ENCODE results near the gene DNAAF5.

DNAAF5 gene

GRCh38 chr7:821688-822087, 95.2 kb downstream of the DNAAF5 start:
- WGBS: 90% methylated on average over 11 of the region's 11 CpGs
- no peaks in the 10 kb centered on the region for H3K27me3 ChIP-seq (ENCODE audit: insufficient read depth, low read length)
- peaks cover 4% of the 10 kb centered on the region; the same call in 1 of the 2 replicates for H3K4me1 ChIP-seq (ENCODE audit: insufficient read depth, low read length)
- no peak overlapping the region for H3K4me3 ChIP-seq (ENCODE audit: low read length)
- no peak overlapping the region for H3K9ac ChIP-seq (ENCODE audit: low read depth, low read length)
- H3K36me3 ChIP-seq (ENCODE audit: insufficient read depth, low read length): no peaks in the 10 kb centered on the region
- no peaks in the 10 kb centered on the region for H3K9me3 ChIP-seq (ENCODE audit: insufficient read depth, low read depth, low read length)
- H3K27ac ChIP-seq (ENCODE audit: low read depth, low read length): no peak overlapping the region

- Histone ChIP-seq H3K4me1 (ENCODE audit: insufficient read depth, low read length) (peaks cover 1% of the 10 kb centered on the region; the same call in 1 of the 2 replicates), H3K27ac (ENCODE audit: low read depth, low read length) (no peak overlapping the region)
These were observed 96.3 kb downstream of the DNAAF5 start for GRCh38 chr7:822692-823276.

GRCh38 chr7:823649-824048, 97.2 kb downstream of the DNAAF5 start:
- Histone ChIP-seq H3K4me1 (ENCODE audit: insufficient read depth, low read length) (no peaks in the 10 kb centered on the region; the same call in 1 of the 2 replicates), H3K4me3 (ENCODE audit: low read length) (no peak overlapping the region), H3K27ac (ENCODE audit: low read depth, low read length) (no peak overlapping the region), H3K27me3 (ENCODE audit: insufficient read depth, low read length) (no peaks in the 10 kb centered on the region), H3K9me3 (ENCODE audit: insufficient read depth, low read depth, low read length) (no peaks in the 10 kb centered on the region), H3K9ac (ENCODE audit: low read depth, low read length) (no peak overlapping the region), H3K36me3 (ENCODE audit: insufficient read depth, low read length) (no peaks in the 10 kb centered on the region)
- WGBS: 90% methylated on average over 8 of the region's 8 CpGs

More at GRCh38 chr7:822692-823276, 96.3 kb downstream of the DNAAF5 start:
- no peak overlapping the region for H3K9ac ChIP-seq (ENCODE audit: low read depth, low read length)
- H3K4me3 ChIP-seq (ENCODE audit: low read length): no peak overlapping the region
- no peaks in the 10 kb centered on the region for H3K36me3 ChIP-seq (ENCODE audit: insufficient read depth, low read length)
- no peaks in the 10 kb centered on the region for H3K27me3 ChIP-seq (ENCODE audit: insufficient read depth, low read length)
- 84% methylated on average over 32 of the region's 32 CpGs for WGBS
- H3K9me3 ChIP-seq (ENCODE audit: insufficient read depth, low read depth, low read length): no peaks in the 10 kb centered on the region

- Histone ChIP-seq H3K4me1 (ENCODE audit: insufficient read depth, low read length) (no peaks in the 10 kb centered on the region; the same call in 1 of the 2 replicates), H3K9me3 (ENCODE audit: insufficient read depth, low read depth, low read length) (no peaks in the 10 kb centered on the region), H3K36me3 (ENCODE audit: insufficient read depth, low read length) (no peaks in the 10 kb centered on the region), H3K9ac (ENCODE audit: low read depth, low read length) (no peak overlapping the region), H3K27me3 (ENCODE audit: insufficient read depth, low read length) (no peaks in the 10 kb centered on the region), H3K27ac (ENCODE audit: low read depth, low read length) (no peak overlapping the region), H3K4me3 (ENCODE audit: low read length) (no peak overlapping the region)
- WGBS: 95% methylated on average over 7 of the region's 7 CpGs
These were observed 97.6 kb downstream of the DNAAF5 start for GRCh38 chr7:824081-824480.

GRCh38 chr7:824664-825063, 98.2 kb downstream of the DNAAF5 start:
- WGBS: 94% methylated on average over 11 of the region's 11 CpGs
- H3K9ac ChIP-seq (ENCODE audit: low read depth, low read length): no peak overlapping the region
- no peaks in the 10 kb centered on the region for H3K9me3 ChIP-seq (ENCODE audit: insufficient read depth, low read depth, low read length)
- no peaks in the 10 kb centered on the region; the same call in 1 of the 2 replicates for H3K4me1 ChIP-seq (ENCODE audit: insufficient read depth, low read length)
- no peak overlapping the region for H3K27ac ChIP-seq (ENCODE audit: low read depth, low read length)
- H3K4me3 ChIP-seq (ENCODE audit: low read length): no peak overlapping the region
- no peaks in the 10 kb centered on the region for H3K27me3 ChIP-seq (ENCODE audit: insufficient read depth, low read length)
- no peaks in the 10 kb centered on the region for H3K36me3 ChIP-seq (ENCODE audit: insufficient read depth, low read length)

- no peaks in the 10 kb centered on the region for H3K9me3 ChIP-seq (ENCODE audit: insufficient read depth, low read depth, low read length)
- no peaks in the 10 kb centered on the region; the same call in 1 of the 2 replicates for H3K4me1 ChIP-seq (ENCODE audit: insufficient read depth, low read length)
- H3K9ac ChIP-seq (ENCODE audit: low read depth, low read length): no peak overlapping the region
- 96% methylated on average over 6 of the region's 6 CpGs for WGBS
- H3K4me3 ChIP-seq (ENCODE audit: low read length): no peak overlapping the region
- no peak overlapping the region for H3K27ac ChIP-seq (ENCODE audit: low read depth, low read length)
- H3K36me3 ChIP-seq (ENCODE audit: insufficient read depth, low read length): no peaks in the 10 kb centered on the region
- no peaks in the 10 kb centered on the region for H3K27me3 ChIP-seq (ENCODE audit: insufficient read depth, low read length)
These were observed 98.9 kb downstream of the DNAAF5 start for GRCh38 chr7:825386-825785.

GRCh38 chr7:826230-826917, 99.9 kb downstream of the DNAAF5 start:
- H3K9ac ChIP-seq (ENCODE audit: low read depth, low read length): no peak overlapping the region
- no peak overlapping the region for H3K27ac ChIP-seq (ENCODE audit: low read depth, low read length)
- peaks cover 4% of the 10 kb centered on the region; the same call in 1 of the 2 replicates for H3K4me1 ChIP-seq (ENCODE audit: insufficient read depth, low read length)

GRCh38 chr7:828793-829561, 102.5 kb downstream of the DNAAF5 start:
- Histone ChIP-seq H3K9me3 (ENCODE audit: insufficient read depth, low read depth, low read length) (no peaks in the 10 kb centered on the region), H3K9ac (ENCODE audit: low read depth, low read length) (no peak overlapping the region), H3K4me3 (ENCODE audit: low read length) (no peak overlapping the region), H3K27ac (ENCODE audit: low read depth, low read length) (no peak overlapping the region), H3K36me3 (ENCODE audit: insufficient read depth, low read length) (peaks cover 8% of the 10 kb centered on the region; the same call in 1 of the 2 replicates), H3K4me1 (ENCODE audit: insufficient read depth, low read length) (peaks cover 21% of the 10 kb centered on the region), H3K27me3 (ENCODE audit: insufficient read depth, low read length) (no peaks in the 10 kb centered on the region)
- 94% methylated on average over 14 of the region's 14 CpGs for WGBS

More at GRCh38 chr7:826230-826917, 99.9 kb downstream of the DNAAF5 start:
- Histone ChIP-seq H3K27me3 (ENCODE audit: insufficient read depth, low read length) (no peaks in the 10 kb centered on the region), H3K36me3 (ENCODE audit: insufficient read depth, low read length) (no peaks in the 10 kb centered on the region), H3K9me3 (ENCODE audit: insufficient read depth, low read depth, low read length) (no peaks in the 10 kb centered on the region), H3K4me3 (ENCODE audit: low read length) (no peak overlapping the region)
- WGBS: 88% methylated on average over 29 of the region's 29 CpGs

- WGBS: 83% methylated on average over 11 of the region's 12 CpGs
- H3K4me3 ChIP-seq (ENCODE audit: low read length): no peak overlapping the region
- no peaks in the 10 kb centered on the region for H3K27me3 ChIP-seq (ENCODE audit: insufficient read depth, low read length)
- no peaks in the 10 kb centered on the region for H3K9me3 ChIP-seq (ENCODE audit: insufficient read depth, low read depth, low read length)
- peaks cover 8% of the 10 kb centered on the region; the same call in 1 of the 2 replicates for H3K36me3 ChIP-seq (ENCODE audit: insufficient read depth, low read length)
- H3K9ac ChIP-seq (ENCODE audit: low read depth, low read length): no peak overlapping the region
- H3K27ac ChIP-seq (ENCODE audit: low read depth, low read length): no peak overlapping the region
- H3K4me1 ChIP-seq (ENCODE audit: insufficient read depth, low read length): peaks cover 21% of the 10 kb centered on the region
These were observed 103.6 kb downstream of the DNAAF5 start for GRCh38 chr7:830069-830468.

GRCh38 chr7:831596-832166, 105.2 kb downstream of the DNAAF5 start:
- peaks cover 8% of the 10 kb centered on the region; the same call in 1 of the 2 replicates for H3K36me3 ChIP-seq (ENCODE audit: insufficient read depth, low read length)
- no peaks in the 10 kb centered on the region for H3K27me3 ChIP-seq (ENCODE audit: insufficient read depth, low read length)
- 72% methylated on average over 6 of the region's 7 CpGs for WGBS
- peak overlapping the region; percentile 19 for H3K9ac ChIP-seq (ENCODE audit: low read depth, low read length)
- H3K9me3 ChIP-seq (ENCODE audit: insufficient read depth, low read depth, low read length): no peaks in the 10 kb centered on the region
- peaks cover 21% of the 10 kb centered on the region for H3K4me1 ChIP-seq (ENCODE audit: insufficient read depth, low read length)
- peak overlapping the region; percentile 76 for H3K27ac ChIP-seq (ENCODE audit: low read depth, low read length)
- no peak overlapping the region for H3K4me3 ChIP-seq (ENCODE audit: low read length)

All from HUES64 (cell line).